Dermis microvascular lymphatic vessel endothelial cell (primary cell): ENCODE results near the gene DCC. TPM values are rescaled to one million over a fixed set of nuclear protein-coding genes. Genes with fewer than 3 reads are reported as not detected.
"Not testable (repeated sequence)": the region's sequence is repeated elsewhere in the genome, so short reads cannot be mapped to it uniquely, and the experiment has no call there.

Source experiments
- DNase-seq, 2 donors: peaks; one replicate each; pipeline versions ENCODE4 v3.0.0 to v3.0.0-alpha.2; 2010; ENCODE audit warnings: low read depth in 2 of 2
- total RNA-seq: library from RNA; depleted of rRNA; stranded (reverse); fragments of >200 nt; gene quantifications from 2 replicates; pipeline ENCODE4 v1.2.1, GENCODE V29; 2014

DCC gene
- total RNA-seq, 1 donor from 2014 or later: not detected

DNA sequence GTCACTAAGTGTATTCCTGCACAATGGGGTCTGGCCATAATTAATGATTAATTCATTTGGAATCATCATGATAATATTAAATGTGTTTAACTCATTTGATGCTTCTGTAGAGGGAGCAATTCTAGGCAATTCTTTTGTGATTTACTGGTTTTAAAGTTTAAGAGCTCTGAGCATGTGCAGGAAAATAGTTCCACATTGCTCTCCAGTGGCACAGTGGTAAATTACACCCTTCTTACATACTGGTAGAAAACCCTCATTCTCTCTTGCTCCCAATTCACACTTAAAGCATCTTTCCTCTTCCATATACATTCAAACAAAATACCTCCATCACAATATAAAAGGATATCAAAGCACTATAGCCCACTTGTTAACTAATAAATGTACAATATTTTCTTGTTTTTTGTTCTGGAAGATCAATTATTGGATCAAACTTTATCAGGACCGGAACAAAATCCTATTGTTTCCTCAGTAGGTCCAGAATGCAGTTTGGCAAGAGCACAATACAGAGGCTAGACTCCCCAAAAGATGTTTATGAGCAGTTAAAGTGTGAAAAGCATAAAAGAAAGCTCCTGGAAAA lies 1040.2 kb downstream of the DCC start:
- DNase-seq: peak; percentile 7 to 48

DNA sequence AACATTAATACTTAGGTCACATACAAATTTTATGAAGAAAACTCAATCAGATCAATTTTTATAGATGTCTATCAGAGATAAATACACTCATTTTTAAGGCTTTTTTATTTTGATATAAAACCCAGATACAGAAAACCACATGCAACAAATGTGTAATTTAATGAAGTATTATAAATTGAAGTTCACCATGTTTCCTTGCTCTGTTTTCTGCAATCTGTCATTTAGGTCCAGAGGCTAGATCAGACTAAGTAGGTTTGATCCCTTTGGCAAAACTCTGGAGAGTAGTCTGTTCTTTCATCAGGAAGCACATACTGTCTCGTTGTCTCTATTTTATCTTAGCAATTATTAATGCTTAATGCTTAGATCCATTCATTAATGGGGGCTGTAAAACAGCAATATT lies 1042.9 kb downstream of the DCC start:
- no peak for DNase-seq

DNA sequence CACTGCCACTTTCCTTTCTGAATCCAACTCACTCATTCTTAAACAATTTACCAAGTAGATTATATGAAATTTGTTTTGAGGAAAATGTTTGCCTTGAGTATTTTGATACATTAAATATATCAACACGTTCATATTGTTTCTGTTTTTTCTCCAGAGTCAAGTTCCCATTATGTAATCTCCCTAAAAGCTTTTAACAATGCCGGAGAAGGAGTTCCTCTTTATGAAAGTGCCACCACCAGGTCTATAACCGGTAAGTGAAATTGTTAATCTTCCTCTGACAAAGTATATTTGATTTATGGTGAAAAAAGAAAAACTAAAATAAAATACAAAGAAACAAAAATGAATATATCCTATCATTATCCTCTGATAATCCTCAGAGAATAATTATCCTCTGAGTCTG lies 1045.9 kb downstream of the DCC start:
- no peak for DNase-seq

DNA sequence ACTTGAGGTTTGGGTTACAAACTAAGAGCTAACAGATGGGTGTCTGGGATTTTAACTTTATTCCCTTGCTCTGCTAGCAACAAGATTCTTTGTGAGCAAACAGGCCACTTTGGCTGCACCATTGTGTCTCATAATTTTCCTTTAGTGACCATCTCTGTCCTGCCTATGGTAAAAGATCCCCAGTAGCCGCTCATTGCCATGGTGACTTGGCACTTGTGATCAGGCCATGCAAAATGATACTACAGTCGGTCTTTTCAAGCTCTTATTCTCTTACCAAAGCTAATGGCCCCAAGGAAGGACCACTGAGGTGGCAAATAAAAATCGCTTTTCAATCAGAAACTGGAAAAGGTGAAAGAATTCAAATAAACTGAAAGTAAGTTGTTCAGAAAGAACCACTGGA lies 1047.6 kb downstream of the DCC start:
- DNase-seq: no peak

DNA sequence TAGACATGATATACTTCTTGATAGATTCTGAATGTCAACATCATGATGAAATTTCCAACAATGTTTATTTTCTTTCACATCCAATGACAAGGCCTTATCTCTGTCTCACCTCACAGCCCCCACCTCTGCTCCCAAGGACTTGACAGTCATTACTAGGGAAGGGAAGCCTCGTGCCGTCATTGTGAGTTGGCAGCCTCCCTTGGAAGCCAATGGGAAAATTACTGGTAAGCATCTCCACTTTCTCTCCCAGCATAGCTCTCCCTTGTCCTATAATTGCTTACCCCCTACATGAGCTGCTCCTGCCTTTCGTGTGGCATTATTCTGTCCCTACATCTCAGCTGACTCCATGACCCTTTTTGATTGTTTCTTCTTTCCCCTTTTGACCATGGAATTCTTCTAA lies 1062.7 kb downstream of the DCC start:
- no peak for DNase-seq

DNA sequence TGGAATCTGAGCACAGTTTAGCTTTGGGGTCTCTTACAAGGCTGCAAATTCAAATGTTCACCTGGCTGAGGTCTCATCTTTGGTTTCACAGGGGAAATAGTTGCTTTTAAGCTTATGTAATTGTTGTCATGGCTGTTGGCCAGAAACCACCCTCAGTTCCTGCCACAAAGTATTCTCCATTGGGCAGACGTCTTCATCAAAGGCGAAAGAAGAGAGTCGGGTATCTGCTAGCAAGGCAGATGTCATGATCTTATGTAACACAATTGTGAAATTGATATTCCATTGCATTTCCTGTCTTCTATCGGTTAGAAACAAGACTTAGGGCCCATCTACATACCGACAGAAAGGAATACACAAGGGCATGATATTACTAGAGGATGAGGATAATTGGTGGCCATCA lies 1068.3 kb downstream of the DCC start:
- DNase-seq: no peak

DNA sequence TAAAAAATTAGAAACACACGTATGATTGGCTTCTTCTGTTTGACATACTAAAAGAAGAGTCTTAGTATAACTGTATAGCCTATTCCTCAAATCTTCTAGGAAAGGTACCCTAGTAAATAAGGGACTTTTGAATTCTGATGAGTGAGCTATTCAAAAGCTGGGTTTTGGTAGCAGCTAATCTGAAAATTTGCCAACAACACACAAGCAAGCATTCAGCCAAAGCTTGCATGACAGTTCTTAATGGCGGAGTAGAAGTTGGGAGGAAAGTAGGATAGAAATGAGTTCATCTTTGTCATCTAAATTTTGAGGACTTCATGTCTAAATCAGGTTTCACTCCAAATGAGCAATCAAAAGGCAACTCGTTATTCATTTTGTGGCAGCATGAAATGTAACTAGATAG lies 1071.5 kb downstream of the DCC start:
- no peak for DNase-seq

DNA sequence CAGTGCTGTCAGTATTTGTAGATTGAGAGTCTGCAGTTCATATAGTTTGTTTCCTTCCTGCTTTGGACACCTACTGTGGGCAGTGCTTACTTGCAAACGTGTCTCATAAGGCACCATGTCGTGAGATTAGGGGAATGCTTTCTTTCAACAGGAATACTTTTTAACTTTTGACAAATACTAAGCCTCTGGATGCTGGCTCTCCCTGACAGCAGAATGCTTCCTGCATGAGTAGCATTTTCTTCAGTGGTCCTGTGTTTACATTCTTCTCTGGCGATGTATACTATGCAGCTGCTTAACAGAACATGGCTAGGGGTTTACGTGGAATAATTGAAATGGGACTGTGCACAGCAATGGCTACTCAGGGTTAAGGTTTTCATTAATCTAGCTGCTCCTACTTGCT lies 1077.0 kb downstream of the DCC start:
- DNase-seq: no peak

DNA sequence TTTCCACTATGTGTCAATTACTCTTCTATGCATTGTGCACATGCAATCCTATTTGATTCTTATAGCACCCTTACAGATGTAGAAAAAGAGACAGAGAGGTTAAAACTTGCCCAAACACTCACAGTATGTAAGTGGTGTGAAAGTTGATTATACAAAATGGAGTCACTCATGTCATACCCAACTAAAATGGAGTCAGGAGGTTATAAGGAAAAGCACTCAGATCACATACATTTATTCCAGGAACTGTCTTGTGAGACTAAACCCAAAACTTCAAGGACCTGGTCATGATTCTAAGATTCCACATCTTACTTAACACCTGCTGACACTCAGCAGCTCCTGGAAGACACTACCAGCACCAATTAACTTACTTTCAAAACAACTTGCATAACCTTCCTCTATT lies 1081.9 kb downstream of the DCC start:
- DNase-seq: no peak

DNA sequence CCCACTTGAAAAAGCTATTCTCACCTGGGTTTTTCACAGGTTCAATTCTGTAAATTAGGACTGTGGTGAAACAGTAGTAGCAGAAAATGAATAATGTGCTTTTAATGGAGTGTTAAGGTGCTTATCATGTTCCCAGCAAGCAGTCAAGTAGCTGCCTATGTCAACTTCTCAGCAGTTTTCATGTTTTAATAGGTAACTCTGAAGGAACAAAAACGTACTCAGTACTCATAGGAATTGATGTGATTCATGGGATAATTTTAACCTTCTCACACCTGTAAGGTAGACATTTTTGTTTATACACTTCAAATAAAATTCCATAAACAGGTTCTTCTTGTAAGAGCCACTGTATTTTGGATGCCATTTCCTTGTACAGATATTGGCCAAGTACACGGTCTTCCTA lies 1082.9 kb downstream of the DCC start:
- no peak for DNase-seq

DNA sequence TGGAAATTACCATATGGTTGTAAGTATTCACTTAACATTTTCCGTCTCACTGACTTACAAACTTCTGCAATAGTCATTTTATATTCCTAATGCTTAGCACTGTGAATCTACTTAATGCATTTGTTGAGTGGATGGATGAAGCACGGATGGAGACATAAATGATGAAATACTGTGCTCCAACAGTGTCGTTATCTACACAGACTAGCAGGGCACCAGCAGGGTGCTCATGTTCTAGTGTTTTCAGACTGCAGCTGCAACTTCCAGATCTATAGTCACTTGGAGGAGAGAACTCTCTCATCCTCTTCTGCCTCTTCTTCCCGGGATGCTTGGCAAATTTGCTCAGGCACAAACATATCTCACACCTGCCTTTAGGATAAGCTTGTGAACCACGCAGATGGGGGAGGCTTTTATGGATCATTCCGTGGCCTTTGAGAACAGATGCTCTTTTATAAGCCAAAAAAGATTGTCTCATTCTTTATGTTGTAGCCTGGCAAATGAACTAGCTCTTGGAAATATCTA lies 1086.7 kb downstream of the DCC start:
- DNase-seq: no peak

DNA sequence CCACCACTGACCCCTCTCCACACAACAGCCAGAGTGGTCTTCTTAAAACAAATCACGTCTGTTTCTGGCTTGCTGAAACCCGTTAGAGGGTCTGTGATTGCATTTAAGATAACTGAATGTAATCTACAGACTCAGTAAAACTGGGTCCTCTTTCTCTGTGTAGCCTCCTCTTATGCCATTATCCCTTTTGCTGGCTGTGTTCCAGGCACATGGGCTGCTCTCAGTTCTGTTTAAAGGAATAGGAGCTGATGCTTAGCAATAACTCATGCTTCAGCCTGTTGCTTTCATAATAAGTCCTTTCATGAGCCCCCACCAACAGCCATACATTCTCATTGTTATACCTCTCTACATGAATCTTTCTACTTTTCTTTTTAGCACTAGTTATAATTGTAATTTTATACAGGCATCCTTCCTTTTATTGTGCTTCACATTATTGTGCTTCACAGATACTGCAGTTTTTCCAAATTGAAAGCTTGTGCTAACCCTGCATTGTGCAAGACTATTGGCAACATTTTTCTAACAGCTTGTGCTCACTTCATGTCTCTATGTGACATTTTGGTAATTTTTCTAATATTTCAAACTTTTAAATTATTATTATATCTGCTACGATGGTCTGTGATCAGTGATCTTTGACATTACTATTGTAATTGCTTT lies 1101.9 kb downstream of the DCC start:
- no peak for DNase-seq

DNA sequence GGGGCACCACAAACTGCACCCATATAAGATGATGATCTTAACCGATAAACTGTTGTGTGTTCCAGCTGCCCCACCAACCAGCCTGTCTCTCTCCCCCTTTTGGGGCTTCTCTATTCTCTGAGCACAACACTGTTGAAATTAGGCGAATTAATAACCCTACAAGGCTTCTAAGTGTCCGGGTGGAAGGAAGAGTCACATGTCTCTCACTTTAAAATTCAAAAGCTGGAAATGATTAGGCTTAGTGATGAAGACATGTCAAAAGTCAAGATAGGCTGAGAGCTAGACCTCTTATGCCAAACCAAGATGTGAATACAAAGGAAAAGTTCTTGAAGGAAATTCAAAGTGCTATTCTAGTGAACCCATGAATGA lies 1102.4 kb downstream of the DCC start:
- DNase-seq: no peak

DNA sequence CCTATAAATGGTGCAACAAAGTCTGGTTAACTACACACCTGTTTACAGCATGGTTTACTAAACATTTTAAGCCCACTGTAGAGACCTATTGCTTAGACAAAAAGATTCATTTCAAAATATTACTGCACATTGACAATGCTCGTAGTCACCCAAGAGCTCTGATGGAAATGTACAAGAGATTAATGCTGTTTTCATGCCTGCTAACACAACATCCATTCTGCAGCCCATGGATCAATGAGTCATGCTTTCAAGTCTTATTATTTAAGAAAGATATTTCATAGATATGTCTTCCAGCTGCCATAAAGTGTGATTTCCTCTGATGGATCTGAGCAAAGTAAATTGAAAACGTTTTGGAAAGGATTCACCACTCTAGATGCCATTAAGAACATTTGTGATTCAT lies 1103.3 kb downstream of the DCC start:
- no peak for DNase-seq

DNA sequence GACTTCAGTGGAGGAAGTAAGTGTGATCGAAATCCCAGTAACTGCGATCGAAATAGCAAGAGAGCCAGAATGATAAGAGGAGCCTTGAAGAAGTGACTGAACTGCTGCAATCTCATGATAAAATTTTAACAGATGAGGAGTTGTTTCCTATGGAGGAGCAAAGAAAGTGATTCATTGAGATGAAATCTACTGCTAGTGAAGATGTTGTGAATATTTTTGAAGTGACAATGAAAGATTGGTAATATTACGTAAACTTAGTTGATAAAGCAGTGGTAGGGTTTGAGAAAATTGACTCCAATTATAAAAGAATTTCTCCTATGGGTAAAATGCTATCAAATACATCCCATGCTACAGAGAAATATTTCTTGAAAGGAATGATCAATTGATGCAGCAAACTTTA lies 1103.8 kb downstream of the DCC start:
- no peak for DNase-seq

DNA sequence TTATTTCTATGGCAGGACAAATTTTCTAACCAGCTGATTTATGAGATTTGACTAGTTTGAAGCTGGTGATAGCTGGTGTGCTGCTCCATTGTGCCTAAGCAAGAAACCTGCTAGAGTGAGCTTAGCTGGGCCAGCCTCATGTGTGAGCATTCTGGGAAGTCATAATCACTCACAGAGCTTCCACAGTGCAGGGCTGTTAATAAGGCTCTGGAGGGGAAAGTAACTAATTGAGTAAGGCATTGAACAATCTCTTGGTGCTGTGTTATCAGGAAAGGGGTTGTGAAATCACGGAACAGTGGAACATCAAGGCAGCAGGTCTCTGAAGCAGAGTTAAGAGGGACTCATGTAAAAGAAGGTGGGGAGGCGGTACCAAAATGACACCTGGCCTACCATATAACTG lies 1111.9 kb downstream of the DCC start:
- DNase-seq: no peak

DNA sequence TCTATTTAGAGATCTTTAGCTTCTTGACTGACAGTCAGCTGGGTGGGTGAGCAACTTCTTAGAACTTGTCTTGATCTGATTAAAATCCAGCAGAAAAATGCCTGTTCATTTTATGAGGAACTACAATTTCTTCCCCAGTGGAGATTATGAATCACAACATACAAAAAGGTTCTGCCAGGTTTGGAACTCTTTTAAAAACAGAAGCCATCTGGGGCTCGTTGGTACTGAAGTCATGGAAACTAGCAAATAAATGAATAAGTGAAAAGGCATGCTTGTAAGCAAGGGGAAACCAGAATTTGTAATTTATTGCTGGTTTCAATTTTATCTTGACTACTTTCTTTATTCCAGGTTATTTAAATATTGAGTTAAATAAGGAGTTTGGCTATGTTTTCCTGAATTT lies 1117.1 kb downstream of the DCC start:
- DNase-seq: no peak

DNA sequence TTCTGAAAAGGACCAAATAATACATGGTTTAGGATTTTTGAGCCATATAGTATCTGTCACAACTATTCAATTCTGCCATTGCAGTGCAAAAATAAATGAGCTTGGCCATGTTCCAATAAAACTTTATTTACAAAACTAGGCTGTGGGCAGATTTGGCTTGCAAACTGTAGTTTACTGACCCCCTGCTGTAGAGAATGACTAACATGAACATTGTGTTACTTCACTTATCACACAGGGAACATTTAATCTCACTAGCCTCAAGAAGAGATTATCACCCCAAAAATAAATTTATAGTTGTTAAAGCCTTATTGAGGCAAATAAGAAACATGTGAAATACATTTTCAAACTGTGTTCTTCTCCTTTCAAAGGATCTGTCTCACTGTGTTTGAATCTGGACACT lies 1118.3 kb downstream of the DCC start:
- no peak for DNase-seq

DNA sequence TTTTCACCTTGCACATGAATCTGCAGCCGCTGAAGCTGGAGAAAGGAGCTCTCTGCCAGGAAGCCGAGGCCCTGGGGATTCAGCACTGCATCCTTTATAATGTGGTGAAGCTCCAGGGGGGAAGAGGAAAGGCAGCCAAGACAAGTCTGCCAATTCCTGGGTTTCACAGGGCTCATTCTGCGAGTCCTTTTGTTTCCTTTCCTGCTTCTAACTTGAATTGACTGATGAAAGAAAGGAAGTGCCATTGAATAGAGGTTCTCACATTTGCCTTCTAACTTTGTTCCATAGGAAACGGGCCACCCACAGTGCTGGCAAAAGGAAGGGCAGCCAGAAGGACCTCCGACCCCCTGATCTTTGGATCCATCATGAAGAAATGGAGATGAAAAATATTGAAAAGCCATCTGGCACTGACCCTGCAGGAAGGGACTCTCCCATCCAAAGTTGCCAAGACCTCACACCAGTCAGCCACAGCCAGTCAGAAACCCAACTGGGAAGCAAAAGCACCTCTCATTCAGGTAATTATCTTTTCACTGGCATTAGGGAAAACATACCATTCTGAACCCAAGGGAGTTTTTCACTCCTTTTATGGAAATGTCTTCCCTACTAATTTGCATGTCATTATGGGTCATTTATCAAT lies 1119.1 kb downstream of the DCC start:
- peak in 1 of 2 donors; percentile 11 for DNase-seq

DNA sequence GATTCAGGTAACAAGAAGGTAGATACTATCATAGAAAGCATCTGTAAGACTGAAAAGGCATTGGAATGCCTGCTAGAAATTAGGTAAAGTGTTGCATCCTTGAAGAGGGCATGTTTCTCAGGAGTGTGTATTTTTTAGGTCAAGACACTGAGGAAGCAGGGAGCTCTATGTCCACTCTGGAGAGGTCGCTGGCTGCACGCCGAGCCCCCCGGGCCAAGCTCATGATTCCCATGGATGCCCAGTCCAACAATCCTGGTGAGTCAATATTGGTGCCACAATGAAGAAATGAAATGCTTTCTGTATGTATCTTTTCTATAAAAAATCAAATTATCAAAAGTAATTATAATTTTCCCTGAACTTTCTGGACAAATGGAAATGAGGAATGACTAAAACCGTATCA lies 1127.8 kb downstream of the DCC start:
- DNase-seq: no peak

DNA sequence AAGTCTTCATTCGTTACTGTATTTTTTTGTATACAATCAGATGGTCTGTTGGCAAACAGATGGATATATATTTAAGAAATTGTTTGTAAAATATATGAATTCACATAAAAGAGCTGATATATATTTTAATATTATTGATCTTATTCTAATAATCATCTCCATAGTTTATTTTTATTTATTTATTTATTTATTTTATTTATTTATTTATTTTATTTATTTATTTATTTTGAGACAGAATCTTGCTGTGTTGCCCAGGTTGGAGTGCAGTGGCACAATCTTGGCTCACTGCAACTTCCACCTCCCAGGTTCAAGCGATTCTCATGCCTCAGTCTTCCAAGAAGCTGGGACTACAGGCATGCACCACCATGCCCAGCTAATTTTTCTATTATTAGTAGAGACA lies 1128.2 kb downstream of the DCC start:
- not testable (repeated sequence) for DNase-seq

DNA sequence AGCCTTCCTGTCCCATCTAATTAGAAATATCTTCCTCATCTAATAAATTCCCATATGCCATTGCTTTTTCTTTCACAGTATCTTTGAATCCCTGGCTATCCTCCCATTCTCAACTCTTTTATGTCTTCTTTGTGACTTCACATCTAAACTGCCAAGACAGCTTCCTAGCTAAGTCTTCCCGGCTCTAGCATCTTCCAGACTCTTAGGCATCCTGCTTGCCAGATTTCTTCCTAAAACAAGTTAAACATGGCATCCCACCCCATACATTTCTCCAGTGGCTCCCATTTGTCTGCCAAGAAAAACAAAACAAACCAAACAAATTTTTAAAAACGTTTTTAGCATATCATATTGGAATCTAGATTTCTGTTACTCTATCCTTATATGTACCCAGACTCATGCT lies 1132.5 kb downstream of the DCC start:
- no peak for DNase-seq

DNA sequence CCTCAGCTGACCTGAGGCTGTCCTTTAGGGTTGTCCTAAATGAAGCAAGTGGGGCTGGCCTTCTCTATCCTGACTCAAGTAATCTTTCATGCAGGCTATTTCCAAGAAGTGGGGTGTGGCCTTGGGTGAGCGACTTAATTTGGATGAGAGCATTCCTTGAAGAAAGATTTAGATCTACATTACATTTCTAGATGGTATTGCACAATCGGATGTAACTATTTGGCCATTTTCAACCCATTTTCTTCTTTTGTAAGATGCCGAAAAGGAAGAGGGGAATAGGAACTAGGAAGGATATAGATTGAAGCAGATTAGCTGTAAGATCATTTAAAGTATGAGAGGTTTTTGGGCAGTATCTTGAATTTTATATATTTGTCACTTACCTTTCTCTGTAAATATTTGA lies 1138.2 kb downstream of the DCC start:
- no peak for DNase-seq
